Pancreas (tissue), 10 donors: ENCODE data around the gene ARHGEF5. TPM values are rescaled to one million over a fixed set of nuclear protein-coding genes. Genes with fewer than 3 reads are reported as not detected.
"Not testable (repeated sequence)": the region's sequence is repeated elsewhere in the genome, so short reads cannot be mapped to it uniquely, and the experiment has no call there.

Experiments used
- ATAC-seq, 4 donors: fragments of 200-7000 bp; cut with Tn5 transposase; one replicate each; pipeline versions ENCODE4 v1.8.0 to v1.9.1; 2020; ENCODE audit warnings: mild to moderate bottlenecking in 4 of 4, moderate library complexity in 4 of 4
- DNase-seq, 6 donors: peaks; one replicate each; pipeline ENCODE4 v3.0.0-alpha.2; 2020
- FAIRE-seq: peaks from 2 replicates; lab custom pipeline; 2012; peaks lifted over from hg19 to GRCh38; lab: Jason Lieb, UNC
- H3K27ac ChIP-seq, 4 donors: fragments of 200-600 bp; sonication (generic); 1 replicate in 3 of 4; 2 replicates in 1 of 4; pipeline versions ENCODE4 v1.5.0 to v1.8.0; 2020
- H3K27me3 ChIP-seq, 4 donors: fragments of 200-600 bp; one replicate each; pipeline ENCODE4 v1.8.0; 2021
- H3K36me3 ChIP-seq, 3 donors: fragments of 200-600 bp; sonication (generic) in 1 of 3; one replicate each; pipeline versions ENCODE4 v1.5.0 to v1.8.0; 2020 to 2021
- H3K4me1 ChIP-seq, 3 donors: fragments of 200-600 bp; one replicate each; pipeline ENCODE4 v1.8.0; 2021
- H3K4me3 ChIP-seq, 4 donors: fragments of 200-600 bp; sonication (generic) in 2 of 4; one replicate each; pipeline versions ENCODE4 v1.5.0 to v1.8.0; 2020 to 2021
- H3K9me3 ChIP-seq, 4 donors: fragments of 200-600 bp; one replicate each; pipeline ENCODE4 v1.8.0; 2021
- WGBS, 2 donors: extraction: QIAGEN DNeasy Blood & Tissue Kit; methylation state at CpG; one replicate each; pipeline ENCODE4 v1.1.7; 2013; 5-methylcytosine and 5-hydroxymethylcytosine counted together
- intact Hi-C, 3 donors: fragments of 100-400 bp; cut with DNase I; formaldehyde crosslinking; loops; one replicate each; pipeline versions ENCODE4 v1.11.1 to v1.14.2; 2022
- polyA plus RNA-seq, 2 donors: library from polyadenylated mRNA; stranded (reverse); fragments of 200-250 nt; gene quantifications; one replicate each; pipeline ENCODE4 v1.2.3, GENCODE V29; 2013
- total RNA-seq, 6 donors: library from RNA; stranded (reverse); fragmentation: NEBNext Ultra II Directional in 4 of 6; extraction: Animal tissue kit (Norgen Biotek cat#: 25700) in 4 of 6; gene quantifications; one replicate each; pipeline versions ENCODE4 v1.2.1 to v1.2.4, GENCODE V29; 2021 to 2023
- donor health status: healthy with polysubstance abuse.
- donor health status: DM: no; HTN: no; CAD: no; lungs with moderate emphysema.
- donor health status: DM: no; HTN: no; CAD: no.
- donor health status: control.
- donor health status: control.
- donor health status: Bipolar disorder and iron deficiency.
- donor health status: DM: yes; HTN: yes; CAD: no.
- donor health status: DM: no; HTN: no; CAD: no.
- donor health status: DM: no; HTN: no; CAD: no.
- donor health status: DM: yes; HTN: yes; CAD: no.

ARHGEF5 gene
- total RNA-seq (10 to 100 TPM; 14.2 to 28.4 (median 17.3) TPM), polyA plus RNA-seq (1 to 10 TPM; 8.4 to 9.1 TPM)

DNA sequence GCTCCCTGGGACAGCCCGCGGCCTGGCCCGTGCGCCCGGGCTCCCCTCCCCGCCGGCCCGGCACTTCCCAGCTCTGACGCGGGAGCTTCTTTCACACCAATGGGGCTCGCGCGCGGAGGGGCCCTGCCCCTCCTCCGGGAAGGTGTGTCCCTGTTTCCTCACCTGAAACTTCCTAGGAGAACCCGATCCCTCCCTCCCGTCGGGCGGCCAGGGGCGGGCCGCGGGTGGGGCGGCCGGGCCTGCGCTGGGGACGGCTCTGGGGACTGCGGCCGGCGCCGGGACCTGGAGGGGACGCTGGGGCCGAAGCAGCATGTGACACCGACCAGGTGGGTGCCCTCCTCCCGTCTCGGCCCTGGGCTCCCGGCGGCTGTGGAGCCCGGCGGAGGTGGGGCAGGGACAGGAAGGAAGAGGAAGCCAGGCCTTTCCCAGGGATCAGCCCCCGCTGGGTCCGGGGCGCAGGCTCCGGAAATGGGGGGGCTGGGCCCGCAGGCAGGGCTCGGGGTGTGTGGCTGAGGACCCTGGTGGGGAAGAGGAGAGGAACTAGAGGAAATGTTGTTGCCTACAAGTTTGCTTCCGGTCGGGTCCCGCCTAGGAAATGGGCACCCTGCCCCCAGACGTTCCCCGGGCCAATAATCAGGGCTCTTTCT is at the start of gene ARHGEF5:
TSS of gene ARHGEF5 (plus strand) at position 227 of the 647 bp plus-strand sequence. CDS start 7,268 bp downstream, outside the sequence.
- H3K27me3 ChIP-seq, intact Hi-C loops, H3K36me3 ChIP-seq, H3K27ac ChIP-seq, H3K9me3 ChIP-seq, DNase-seq, H3K4me3 ChIP-seq, FAIRE-seq, H3K4me1 ChIP-seq: not testable (repeated sequence)
- WGBS, 2 donors: no CpG with 5 or more reads among the region's 50 CpGs
- peak; percentile 95 to 97 (median 96) for ATAC-seq

DNA sequence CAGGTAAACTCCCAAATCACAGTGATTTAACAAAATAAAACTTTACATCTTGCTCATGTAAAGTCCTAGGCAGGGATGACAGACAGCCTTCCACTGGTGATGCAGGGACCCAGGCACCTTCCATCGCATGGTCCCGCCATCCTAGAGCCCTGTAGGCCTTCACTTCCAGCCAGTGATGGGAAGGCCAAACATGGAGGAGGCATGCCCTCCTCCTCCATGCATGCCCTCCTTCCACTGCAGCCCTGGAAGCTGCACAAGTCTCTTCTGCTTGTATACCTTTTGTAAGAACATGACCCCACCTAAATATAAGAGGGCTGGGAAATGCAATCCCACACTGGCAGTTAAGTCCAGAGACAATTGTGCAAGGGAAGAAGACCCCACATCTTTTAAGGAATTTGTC is 45.5 kb upstream of the ARHGEF5 start:
- not testable (repeated sequence) for H3K4me1 ChIP-seq

DNA sequence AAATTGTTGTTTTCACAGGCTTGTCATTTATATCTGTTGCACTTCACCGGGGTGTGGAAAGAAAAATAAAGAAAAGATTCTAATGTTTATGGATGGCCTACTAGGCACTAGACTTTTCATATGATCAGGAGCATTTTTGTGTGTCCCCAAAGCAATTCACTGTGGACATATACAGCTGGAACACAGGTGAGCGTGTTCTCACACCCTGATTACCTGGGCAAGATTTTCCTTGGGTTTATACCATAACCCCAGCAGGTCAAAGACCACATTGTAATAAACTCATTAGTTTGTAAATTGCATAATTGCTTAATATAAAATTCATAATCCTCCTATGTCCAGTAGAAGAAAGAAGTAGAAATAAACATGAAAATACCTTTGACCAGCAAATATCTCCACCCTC is 44.0 kb upstream of the ARHGEF5 start:
- H3K4me3 ChIP-seq, H3K36me3 ChIP-seq, intact Hi-C loops, H3K27me3 ChIP-seq, H3K9me3 ChIP-seq, H3K27ac ChIP-seq, H3K4me1 ChIP-seq, FAIRE-seq, DNase-seq: not testable (repeated sequence)
- WGBS, 2 donors: 78% methylated on average over 1 of the region's 2 CpGs; no CpG with 5 or more reads in 1 of the 2 donors
- peak in 2 of 4 donors; percentile 56 to 78 for ATAC-seq

More for the DNA sequence above, 45.5 kb upstream of the ARHGEF5 start:
- DNase-seq, ATAC-seq, intact Hi-C loops, H3K9me3 ChIP-seq, H3K36me3 ChIP-seq, FAIRE-seq, H3K27ac ChIP-seq, H3K4me3 ChIP-seq, H3K27me3 ChIP-seq: not testable (repeated sequence)
- WGBS, 2 donors: no CpG with 5 or more reads among the region's 2 CpGs

DNA sequence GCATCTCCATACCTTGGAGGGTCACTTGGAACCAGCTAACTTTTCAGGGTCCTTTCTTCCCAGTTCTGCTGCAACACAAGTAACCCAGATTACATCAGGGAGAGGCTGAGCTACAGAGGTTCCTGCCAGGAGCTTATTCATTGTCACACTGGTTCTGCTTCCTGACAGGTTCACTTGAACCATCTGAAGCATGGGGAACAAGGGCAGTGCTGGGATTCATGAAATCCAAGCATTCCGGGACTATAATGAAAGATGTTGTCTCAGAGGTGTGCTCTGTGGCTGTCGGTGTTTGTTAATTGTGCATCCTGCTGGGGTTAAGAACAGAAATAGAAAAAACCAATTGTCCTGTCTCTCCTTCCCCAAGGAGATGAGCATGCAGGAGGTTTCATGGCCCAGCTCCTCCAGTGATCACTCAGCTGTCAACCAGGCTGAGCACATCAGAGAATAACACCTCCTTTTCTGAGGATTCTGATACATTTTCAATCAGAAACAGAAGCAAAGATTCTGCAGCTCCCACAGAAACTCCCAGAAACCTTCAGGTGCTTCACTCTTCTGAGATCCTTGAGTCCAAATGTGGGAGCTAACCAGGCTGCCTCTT is 43.2 kb upstream of the ARHGEF5 start, which contains the start of gene OR2A1:
TSS of gene OR2A1 (plus strand) at position 548 of the 598 bp plus-strand sequence. CDS start 5,706 bp downstream, outside the sequence.
- H3K9me3 ChIP-seq, FAIRE-seq, DNase-seq, ATAC-seq, H3K27ac ChIP-seq, H3K36me3 ChIP-seq, H3K4me1 ChIP-seq, H3K4me3 ChIP-seq, H3K27me3 ChIP-seq, intact Hi-C loops: not testable (repeated sequence)
- WGBS, 2 donors: 93% methylated on average over 2 of the region's 2 CpGs; no CpG with 5 or more reads in 1 of the 2 donors

DNA sequence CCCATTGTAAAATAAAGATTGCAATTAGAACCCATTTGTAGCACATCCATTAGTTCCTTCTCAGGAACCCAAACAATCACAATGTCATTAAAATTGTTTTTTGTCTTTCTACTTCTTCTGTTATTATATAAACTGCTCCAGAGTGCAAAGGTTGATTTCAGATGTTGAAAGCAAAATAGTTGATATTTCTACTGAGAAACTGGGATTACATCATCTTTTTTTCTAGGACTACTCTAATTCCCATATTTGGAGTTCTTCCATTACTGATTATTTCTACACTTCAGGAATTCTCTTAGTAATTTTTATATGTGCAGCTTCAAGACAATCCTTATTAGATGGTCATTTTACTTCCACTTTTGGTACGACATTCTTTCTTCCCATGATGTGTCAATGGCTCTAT is 37.7 kb upstream of the ARHGEF5 start:
- H3K4me3 ChIP-seq, H3K9me3 ChIP-seq, ATAC-seq, H3K27me3 ChIP-seq, FAIRE-seq, H3K36me3 ChIP-seq, H3K4me1 ChIP-seq, H3K27ac ChIP-seq, intact Hi-C loops, DNase-seq: not testable (repeated sequence)
- WGBS, 2 donors: no CpG with 5 or more reads among the region's 1 CpG

DNA sequence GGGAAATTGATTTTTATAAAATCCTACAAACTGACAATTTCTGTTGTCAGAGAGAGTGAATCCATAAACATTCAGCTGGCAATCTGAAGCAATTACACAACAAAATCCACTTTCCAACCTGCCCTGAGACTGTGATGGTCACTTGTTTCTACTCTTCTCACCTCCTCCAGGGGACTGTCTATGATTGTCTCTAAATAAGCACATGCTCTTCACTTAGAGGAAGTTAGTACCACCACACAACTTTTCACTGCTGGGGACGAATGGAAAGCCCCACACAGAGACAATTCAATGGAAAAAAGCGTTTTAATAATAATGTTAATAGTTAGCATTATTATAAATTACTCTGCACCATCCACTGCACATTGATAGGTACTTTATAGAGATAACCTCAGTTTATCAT is 35.7 kb upstream of the ARHGEF5 start:
- no CpG with 5 or more reads among the region's 2 CpGs for WGBS, 2 donors
- FAIRE-seq, H3K27ac ChIP-seq, H3K4me1 ChIP-seq, H3K36me3 ChIP-seq, intact Hi-C loops, H3K4me3 ChIP-seq, H3K27me3 ChIP-seq, H3K9me3 ChIP-seq, ATAC-seq, DNase-seq: not testable (repeated sequence)

DNA sequence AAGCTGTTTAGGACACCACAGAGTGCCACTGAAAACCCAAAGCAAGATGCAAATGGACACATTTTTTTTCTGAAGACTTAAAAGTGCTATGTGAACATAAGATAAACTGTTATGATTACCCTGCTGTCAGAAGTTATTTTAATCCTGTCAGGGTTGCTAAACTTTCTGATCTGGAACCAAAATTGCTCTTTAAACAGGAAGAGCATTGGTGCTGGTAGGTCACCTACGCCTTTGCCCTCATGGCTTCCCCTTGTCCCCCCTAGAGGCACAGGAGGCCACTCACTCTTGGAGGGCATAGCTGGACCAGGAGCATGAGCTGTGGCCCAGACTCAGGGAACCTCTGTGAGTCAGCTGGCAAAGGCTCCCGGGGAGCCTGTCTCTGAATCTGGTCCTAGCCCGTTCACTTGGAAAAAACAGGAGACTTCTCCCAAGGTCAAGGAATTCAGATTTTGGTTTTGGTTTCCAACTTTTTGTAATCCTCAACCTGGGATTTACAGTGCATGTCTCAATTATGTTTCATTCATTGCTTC is 33.5 kb upstream of the ARHGEF5 start:
- H3K4me1 ChIP-seq, FAIRE-seq, H3K9me3 ChIP-seq, H3K27ac ChIP-seq, H3K27me3 ChIP-seq, H3K36me3 ChIP-seq, ATAC-seq, intact Hi-C loops, DNase-seq, H3K4me3 ChIP-seq: not testable (repeated sequence)
- WGBS, 2 donors: 97 to 100% methylated on average over 1 of the region's 3 CpGs

DNA sequence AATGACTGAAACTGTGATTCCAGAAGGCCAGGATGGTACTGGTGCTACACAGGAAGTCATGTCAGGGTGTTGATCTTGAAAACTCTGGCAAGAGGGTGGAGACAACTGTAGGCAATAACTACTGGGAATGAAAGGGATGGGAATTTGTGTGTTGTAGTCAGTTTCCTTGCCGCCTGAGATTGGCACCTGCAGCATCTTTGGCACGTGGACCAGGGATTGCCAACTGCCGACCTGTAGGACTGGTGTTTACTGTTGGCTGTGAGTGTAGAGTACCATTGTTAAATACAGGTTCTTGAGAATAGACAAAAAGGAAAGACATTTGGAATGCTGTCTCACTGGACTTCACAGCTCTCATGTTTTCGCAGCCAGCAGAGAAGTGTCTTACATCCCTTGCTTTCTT is 31.8 kb upstream of the ARHGEF5 start:
- WGBS, 2 donors: 89 to 90% methylated on average over 3 of the region's 4 CpGs
- ATAC-seq, H3K4me1 ChIP-seq, H3K36me3 ChIP-seq, H3K27ac ChIP-seq, H3K9me3 ChIP-seq, H3K27me3 ChIP-seq, H3K4me3 ChIP-seq, intact Hi-C loops, FAIRE-seq: not testable (repeated sequence)
- DNase-seq: peak in 1 of 6 donors; percentile 18

DNA sequence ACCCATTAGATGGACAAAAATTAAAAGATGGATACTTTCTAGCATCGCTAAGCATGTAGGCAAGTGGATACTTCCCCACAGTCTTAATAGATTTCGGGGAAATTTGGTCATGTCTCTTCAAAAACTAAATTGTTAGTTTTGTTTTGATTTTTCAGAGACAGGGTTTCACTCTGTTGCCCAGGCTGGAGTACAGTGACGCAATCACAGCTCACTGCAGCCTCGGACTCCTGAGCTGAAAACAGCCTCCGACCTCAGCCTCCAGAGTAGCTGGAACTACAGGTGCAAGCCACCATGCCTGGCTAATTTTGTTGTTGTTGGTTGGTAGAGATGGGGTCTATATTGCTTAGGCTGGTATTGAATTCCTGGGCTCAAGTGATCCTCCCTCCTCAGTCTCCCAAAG is 29.3 kb upstream of the ARHGEF5 start:
- H3K4me3 ChIP-seq, H3K9me3 ChIP-seq, FAIRE-seq, ATAC-seq, H3K36me3 ChIP-seq, intact Hi-C loops, H3K27ac ChIP-seq, H3K27me3 ChIP-seq, H3K4me1 ChIP-seq: not testable (repeated sequence)
- WGBS, 2 donors: 92 to 100% methylated on average over 3 of the region's 5 CpGs
- DNase-seq: peak in 1 of 6 donors; percentile 15

DNA sequence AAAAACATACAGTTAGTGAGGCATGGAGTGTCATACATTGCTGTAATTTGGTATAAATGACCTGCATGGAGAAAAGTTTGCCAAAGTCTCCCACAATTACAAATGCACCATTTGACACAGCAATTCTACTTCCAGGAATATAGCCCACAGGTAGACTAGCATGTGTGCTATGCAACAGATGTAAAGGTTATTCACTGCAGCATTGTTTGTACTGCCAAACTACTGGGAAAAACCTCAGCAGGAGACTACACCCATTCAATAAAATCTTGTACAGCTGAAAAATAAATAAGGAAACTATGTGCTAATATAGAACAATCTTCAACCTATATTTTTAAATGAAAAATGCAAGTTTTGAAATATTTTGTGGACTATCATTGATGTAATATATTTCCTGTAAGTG is 25.2 kb upstream of the ARHGEF5 start:
- intact Hi-C loops, H3K27me3 ChIP-seq, H3K9me3 ChIP-seq, FAIRE-seq, DNase-seq, H3K4me3 ChIP-seq, H3K36me3 ChIP-seq, H3K4me1 ChIP-seq, ATAC-seq, H3K27ac ChIP-seq: not testable (repeated sequence)

DNA sequence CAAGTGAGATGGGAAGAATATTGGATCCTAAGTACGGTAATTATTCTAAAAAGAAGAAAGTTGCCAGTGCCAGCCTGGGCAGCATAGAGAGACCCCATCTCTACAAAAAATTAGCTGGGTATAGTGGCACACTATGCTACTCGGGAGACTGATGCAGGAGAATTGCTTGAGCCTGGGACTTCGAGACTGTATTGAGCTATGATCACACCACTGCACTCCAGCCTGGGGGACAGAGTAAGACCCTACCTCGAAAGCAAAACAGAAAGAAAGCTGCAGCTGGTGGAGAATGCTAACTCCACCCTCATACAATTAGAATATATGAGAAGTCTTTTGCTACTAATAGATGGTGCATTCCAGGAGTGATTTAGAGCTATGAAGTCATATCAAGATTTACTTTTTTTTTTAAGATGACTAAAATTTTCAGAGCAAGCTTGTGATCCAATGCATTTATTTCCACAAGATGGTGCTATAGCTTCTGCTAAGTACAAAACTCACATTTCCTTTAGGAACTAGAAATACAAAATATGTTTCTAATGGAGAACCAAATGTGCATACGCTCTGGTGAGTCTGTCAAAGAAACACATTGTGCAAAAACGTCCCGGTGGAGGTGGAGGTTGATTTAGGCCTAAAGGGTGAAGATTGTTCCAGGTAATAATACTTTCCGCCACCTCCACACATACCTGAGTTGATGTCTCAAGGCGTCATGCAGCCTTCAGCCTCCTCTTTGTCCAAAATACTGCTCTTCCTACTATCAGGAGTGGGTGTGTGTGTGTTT is 23.8 kb upstream of the ARHGEF5 start:
- peak; percentile 56 to 91 (median 83) for ATAC-seq
- H3K4me3 ChIP-seq, H3K4me1 ChIP-seq, H3K27ac ChIP-seq, H3K27me3 ChIP-seq, H3K36me3 ChIP-seq, DNase-seq, H3K9me3 ChIP-seq, intact Hi-C loops: not testable (repeated sequence)
- FAIRE-seq: peak; percentile 39
- 82 to 100% methylated on average over 2 of the region's 9 CpGs for WGBS, 2 donors

DNA sequence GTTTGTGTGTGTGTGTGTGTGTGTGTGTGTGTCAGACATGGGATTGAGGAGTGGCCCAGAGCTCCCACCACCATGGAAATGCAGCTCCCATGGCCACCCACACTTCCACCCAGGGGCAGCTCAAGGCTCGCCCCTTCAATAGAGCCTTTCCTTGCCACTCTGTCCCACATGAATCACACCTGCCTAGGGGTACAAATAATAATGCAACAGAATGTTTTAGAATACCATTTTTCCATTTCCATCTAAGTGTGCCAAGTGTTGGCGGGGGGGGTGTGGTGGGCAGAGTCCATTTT is 23.3 kb upstream of the ARHGEF5 start:
- FAIRE-seq, DNase-seq, intact Hi-C loops, H3K27me3 ChIP-seq, H3K27ac ChIP-seq, H3K36me3 ChIP-seq, H3K9me3 ChIP-seq, H3K4me3 ChIP-seq, H3K4me1 ChIP-seq: not testable (repeated sequence)
- WGBS, 2 donors: 78 to 90% methylated on average over 2 of the region's 2 CpGs
- peak in 2 of 4 donors; percentile 15 to 34 for ATAC-seq
